BLaER1 treated with 17β-estradiol and CSF1 and Interleukin-3, amounts not matched to agents 10 nM and 100 nM (cell line): Measurements from ENCODE around the gene COL4A1.

Experiments
- H3K27ac ChIP-seq, 11 experiments: shearing (Covaris generic); formaldehyde crosslinking; 2 replicates each; pipeline ENCODE4 v1.8.1; 2022
- H3K27me3 ChIP-seq, 11 experiments: shearing (Covaris generic); formaldehyde crosslinking; 2 replicates each; pipeline ENCODE4 v1.8.1; 2022
- H3K36me3 ChIP-seq, 11 experiments: shearing (Covaris generic); formaldehyde crosslinking; 2 replicates each; pipeline ENCODE4 v1.8.1; 2022
- H3K4me1 ChIP-seq, 10 experiments: shearing (Covaris generic); formaldehyde crosslinking; 2 replicates each; pipeline ENCODE4 v1.8.1; 2022
- H3K4me2 ChIP-seq, 11 experiments: shearing (Covaris generic); formaldehyde crosslinking; 2 replicates each; pipeline ENCODE4 v1.8.1; 2022
- H3K4me3 ChIP-seq, 10 experiments: shearing (Covaris generic); formaldehyde crosslinking; 2 replicates each; pipeline ENCODE4 v1.8.1; 2022
- H3K9ac ChIP-seq, 11 experiments: shearing (Covaris generic); formaldehyde crosslinking; 2 replicates each; pipeline ENCODE4 v1.8.1; 2022
- H3K9me3 ChIP-seq, 11 experiments: shearing (Covaris generic); formaldehyde crosslinking; replicated peaks in 1 of 11; 2 replicates each; pipeline ENCODE4 v1.8.1; 2022
- H4K20me1 ChIP-seq, 11 experiments: shearing (Covaris generic); formaldehyde crosslinking; 2 replicates each; pipeline ENCODE4 v1.8.1; 2022
- Cebpa-rat ChIP-seq, 11 experiments: shearing (Covaris generic); IDR thresholded peaks; 2 replicates each; pipeline ENCODE4 v1.8.1; 2022

The COL4A1 gene

DNA sequence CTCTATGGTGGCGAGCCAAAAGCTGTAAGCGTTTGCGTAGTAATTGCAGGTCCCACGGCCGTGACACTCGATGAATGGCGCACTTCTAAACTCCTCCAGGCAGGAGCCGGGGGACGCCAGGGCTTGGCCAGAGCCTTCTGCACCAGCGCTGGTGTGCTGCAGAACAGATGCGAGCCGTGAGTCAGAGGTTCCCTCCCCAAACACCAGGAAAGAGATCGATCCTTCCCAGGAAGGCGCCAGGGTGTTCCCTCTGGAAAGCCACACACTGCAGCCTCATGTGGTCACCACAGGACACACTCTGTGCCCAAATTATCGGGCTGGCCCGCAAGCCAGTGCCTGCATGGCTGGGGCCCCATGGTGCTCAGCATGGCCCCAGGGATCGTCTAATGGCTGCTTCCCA, 154.6 kb downstream of the COL4A1 start:
- H3K27ac ChIP-seq = no peak overlapping the region
- no peak overlapping the region for H3K4me2 ChIP-seq
- H3K4me3 ChIP-seq = no peak overlapping the region
- H3K36me3 ChIP-seq = no peaks in the 10 kb centered on the region
- H3K4me1 ChIP-seq = no peaks in the 10 kb centered on the region
- no peaks in the 10 kb centered on the region for H4K20me1 ChIP-seq
- no peak overlapping the region for H3K9ac ChIP-seq
- TF ChIP-seq Cebpa-rat (IDR thresholded peaks at IDR 0.05) = no peak
- H3K27me3 ChIP-seq = no peaks in the 10 kb centered on the region
- H3K9me3 ChIP-seq = 0 out of 22 replicates have a peak, but pooled peaks cover 0 to 6% (median 0%) of the 10 kb centered on the region in 11 experiments

DNA sequence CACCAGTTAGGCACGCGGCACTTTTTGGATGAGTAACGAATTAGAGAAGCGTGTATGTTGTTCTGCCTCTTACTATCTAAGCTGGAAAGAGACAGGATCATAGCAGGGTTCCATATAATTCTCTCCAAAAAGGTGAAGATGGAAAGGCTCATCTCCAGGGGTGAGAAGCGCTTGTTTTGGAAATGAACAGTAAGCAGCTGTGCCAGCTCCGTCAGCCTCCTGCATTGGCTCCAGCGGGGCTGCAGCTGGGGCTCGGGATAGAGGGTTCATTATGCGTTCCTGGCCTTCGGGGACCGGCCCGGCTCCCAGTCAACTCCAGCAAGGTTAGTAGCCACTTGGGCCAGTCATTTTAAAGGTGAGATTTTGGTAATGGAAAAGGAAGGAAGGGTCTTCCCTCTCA, 155.5 kb downstream of the COL4A1 start:
- H3K36me3 ChIP-seq = no peaks in the 10 kb centered on the region
- H3K9me3 ChIP-seq = 0 out of 22 replicates have a peak, but pooled peaks cover 0 to 6% (median 0%) of the 10 kb centered on the region in 11 experiments
- H3K9ac ChIP-seq = no peak overlapping the region
- H3K27ac ChIP-seq = no peak overlapping the region
- H4K20me1 ChIP-seq = no peaks in the 10 kb centered on the region
- H3K4me3 ChIP-seq = no peak overlapping the region
- TF ChIP-seq Cebpa-rat (IDR thresholded peaks at IDR 0.05) = no peak
- H3K27me3 ChIP-seq = no peaks in the 10 kb centered on the region
- no peak overlapping the region for H3K4me2 ChIP-seq
- H3K4me1 ChIP-seq = no peaks in the 10 kb centered on the region

DNA sequence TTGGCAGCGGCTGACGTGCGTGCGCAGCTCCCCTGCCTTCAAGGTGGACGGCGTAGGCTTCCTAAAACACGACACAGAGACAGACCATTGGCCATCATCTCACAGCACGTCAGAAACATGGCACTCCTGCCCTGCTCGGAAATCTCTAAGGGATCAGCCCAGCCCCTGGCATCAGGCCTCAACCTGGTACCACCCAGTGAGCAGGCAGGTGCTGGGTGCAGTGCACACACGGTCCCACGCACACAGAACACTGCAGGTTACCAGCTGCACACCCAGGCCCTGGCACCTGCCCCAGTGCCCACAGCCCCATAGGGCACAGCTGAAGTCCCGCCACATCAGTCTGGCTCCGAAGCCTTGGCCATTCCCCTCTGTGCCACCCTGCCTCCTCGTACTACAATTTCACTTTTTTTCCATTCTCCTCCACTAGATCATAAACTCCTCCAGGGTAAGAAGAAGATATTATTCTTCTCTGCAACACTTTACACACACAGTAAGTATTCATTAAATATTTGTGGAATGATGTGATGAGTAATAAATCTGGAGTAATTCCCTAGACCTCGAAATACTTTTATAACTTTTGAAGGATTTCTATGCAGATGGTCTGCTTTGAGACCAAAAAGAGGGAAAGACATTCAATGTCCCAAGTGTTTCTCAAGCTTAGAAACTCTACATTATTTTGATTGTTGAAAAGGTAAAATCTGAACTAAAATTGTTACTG, 156.4 kb downstream of the COL4A1 start:
- H3K9me3 ChIP-seq = 0 out of 22 replicates have a peak, but pooled peaks cover 0 to 6% (median 0%) of the 10 kb centered on the region in 11 experiments
- no peak overlapping the region for H3K9ac ChIP-seq
- H3K4me3 ChIP-seq = no peak overlapping the region
- no peak for TF ChIP-seq Cebpa-rat (IDR thresholded peaks at IDR 0.05)
- no peaks in the 10 kb centered on the region for H4K20me1 ChIP-seq
- H3K27me3 ChIP-seq = no peaks in the 10 kb centered on the region
- H3K4me1 ChIP-seq = no peaks in the 10 kb centered on the region
- H3K4me2 ChIP-seq = no peak overlapping the region
- H3K36me3 ChIP-seq = no peaks in the 10 kb centered on the region
- H3K27ac ChIP-seq = no peak overlapping the region

DNA sequence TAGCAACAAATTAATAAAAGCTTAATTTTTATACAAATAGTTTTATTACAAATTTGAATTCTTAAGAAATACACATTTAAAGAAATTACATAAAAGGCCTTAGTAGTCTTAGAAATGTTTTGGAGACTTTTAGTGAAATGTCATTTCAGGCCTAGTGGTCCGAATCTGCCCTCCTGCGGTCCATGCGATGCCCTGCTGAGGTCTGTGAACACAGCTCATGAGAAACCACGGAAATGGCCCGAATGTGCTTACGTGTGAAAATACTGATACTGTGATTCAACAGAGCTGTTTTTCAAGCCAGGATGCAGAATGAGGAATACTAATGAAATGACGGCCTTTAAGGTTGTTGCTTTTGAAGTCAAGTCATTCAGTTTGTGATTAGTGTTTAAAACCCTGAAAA, 157.9 kb downstream of the COL4A1 start:
- no peak for TF ChIP-seq Cebpa-rat (IDR thresholded peaks at IDR 0.05)
- Histone ChIP-seq H3K9me3 (0 out of 22 replicates have a peak, but pooled peaks cover 0 to 3% (median 0%) of the 10 kb centered on the region in 11 experiments), H3K27me3 (no peaks in the 10 kb centered on the region), H3K4me3 (no peak overlapping the region), H3K27ac (no peak overlapping the region), H3K4me2 (no peak overlapping the region), H3K9ac (no peak overlapping the region), H3K36me3 (no peaks in the 10 kb centered on the region), H4K20me1 (no peaks in the 10 kb centered on the region), H3K4me1 (no peaks in the 10 kb centered on the region)

DNA sequence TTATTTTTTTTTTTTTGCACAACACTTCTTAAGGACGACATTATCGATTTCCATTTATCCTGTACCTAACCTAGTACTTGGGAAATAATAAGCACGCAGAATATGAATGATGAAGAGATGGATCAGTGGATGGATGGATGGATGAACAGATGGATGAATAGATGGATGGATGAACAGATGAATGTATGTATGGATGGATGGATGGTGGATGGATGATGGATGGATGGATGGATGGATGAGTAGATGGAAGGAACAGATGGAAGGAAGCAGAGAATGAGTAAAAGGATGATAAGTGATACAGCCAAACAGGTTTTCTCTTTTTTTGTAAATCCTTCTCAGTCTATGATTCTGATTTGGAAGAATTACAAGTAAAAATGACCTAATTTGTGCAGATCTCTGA, 166.9 kb downstream of the COL4A1 start:
- no peaks in the 10 kb centered on the region; a peak in 1 of 22 replicates for H4K20me1 ChIP-seq
- H3K4me2 ChIP-seq = no peak overlapping the region
- no peak overlapping the region for H3K4me3 ChIP-seq
- peaks cover 0 to 8% (median 0%) of the 10 kb centered on the region in 11 experiments; a peak in 1 of 22 replicates for H3K27me3 ChIP-seq
- TF ChIP-seq Cebpa-rat (IDR thresholded peaks at IDR 0.05) = no peak
- H3K27ac ChIP-seq = no peak overlapping the region
- peaks cover 0 to 17% (median 11%) of the 10 kb centered on the region in 11 experiments; a peak in 8 of 22 replicates for H3K9me3 ChIP-seq
- H3K36me3 ChIP-seq = no peaks in the 10 kb centered on the region
- no peak overlapping the region for H3K9ac ChIP-seq
- peaks cover 17 to 41% (median 37%) of the 10 kb centered on the region in 10 experiments for H3K4me1 ChIP-seq

DNA sequence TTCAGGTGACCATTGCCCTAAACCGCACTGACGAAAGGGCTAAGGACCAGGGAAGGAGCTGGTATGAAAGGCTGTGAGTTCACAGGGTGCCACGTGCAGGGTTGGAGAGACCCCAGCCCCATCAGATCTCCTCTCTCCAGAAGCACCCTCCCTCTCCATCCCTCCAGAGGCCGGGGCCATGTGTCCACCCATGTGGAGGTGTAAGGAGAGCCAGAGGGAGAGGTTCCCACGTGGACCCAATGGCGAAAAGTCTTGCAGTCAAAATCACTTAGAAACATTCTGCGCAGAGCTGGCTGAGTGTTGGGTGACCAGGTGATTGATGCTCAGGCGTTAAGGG, 168.3 kb downstream of the COL4A1 start:
- H3K9ac ChIP-seq = peak overlapping the region; percentile 62 to 88 (median 77)
- H3K4me2 ChIP-seq = peak overlapping the region; percentile 77 to 95 (median 85)
- peaks cover 0 to 8% (median 0%) of the 10 kb centered on the region in 11 experiments; a peak in 1 of 22 replicates for H3K27me3 ChIP-seq
- peak overlapping the region; percentile 41 to 75 (median 64) for H3K4me3 ChIP-seq
- H3K9me3 ChIP-seq = peaks cover 0 to 16% (median 11%) of the 10 kb centered on the region in 11 experiments; a peak in 8 of 22 replicates
- H3K4me1 ChIP-seq = peaks cover 22 to 55% (median 50%) of the 10 kb centered on the region in 10 experiments
- no peaks in the 10 kb centered on the region for H3K36me3 ChIP-seq
- H4K20me1 ChIP-seq = no peaks in the 10 kb centered on the region; a peak in 1 of 22 replicates
- peak overlapping the region; percentile 35 to 97 (median 83); a peak in 21 of 22 replicates for H3K27ac ChIP-seq
- no peak for TF ChIP-seq Cebpa-rat (IDR thresholded peaks at IDR 0.05)

DNA sequence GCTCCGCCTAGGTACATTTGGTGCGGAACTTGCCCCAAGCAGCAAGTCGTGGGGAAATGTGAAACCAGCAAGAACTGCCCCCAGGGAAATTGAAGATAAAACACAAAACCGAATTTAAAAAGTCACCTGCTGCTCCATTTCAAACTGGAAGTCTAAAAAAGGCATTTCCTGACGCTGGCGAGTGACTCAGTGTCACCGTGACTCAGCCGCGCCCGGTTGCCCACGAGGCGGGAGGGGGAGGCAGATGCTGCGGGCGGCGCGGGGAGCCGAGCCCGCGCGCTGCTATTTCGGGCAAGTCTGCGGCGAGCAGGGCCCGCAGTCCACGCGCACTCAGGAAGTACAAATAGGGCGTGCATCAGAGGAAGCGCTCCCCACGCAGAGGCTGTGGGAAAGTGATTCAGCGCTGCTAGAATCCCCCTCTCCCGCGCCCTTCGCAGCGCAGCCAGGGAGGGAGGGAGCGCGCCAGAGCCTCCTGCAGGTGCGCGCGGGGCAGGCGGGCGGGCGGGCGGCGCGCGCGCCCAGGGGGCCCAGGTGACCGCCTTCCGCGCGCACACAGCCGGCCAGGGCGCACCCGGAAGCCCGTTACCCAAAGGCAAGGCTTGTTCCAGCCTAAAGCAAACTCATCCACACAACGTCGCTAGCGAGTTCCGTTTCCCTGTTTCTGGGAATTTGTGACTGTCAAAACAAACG, 168.8 kb downstream of the COL4A1 start:
- Histone ChIP-seq H3K4me1 (peaks cover 22 to 61% (median 56%) of the 10 kb centered on the region in 10 experiments), H3K9me3 (peaks cover 0 to 12% (median 8%) of the 10 kb centered on the region in 11 experiments; a peak in 8 of 22 replicates), H3K4me2 (peak overlapping the region; percentile 77 to 95 (median 85)), H3K27ac (peak overlapping the region; percentile 35 to 97 (median 83); a peak in 21 of 22 replicates), H3K9ac (peak overlapping the region; percentile 62 to 88 (median 77)), H3K4me3 (peak overlapping the region; percentile 41 to 75 (median 64)), H4K20me1 (no peaks in the 10 kb centered on the region; a peak in 1 of 22 replicates), H3K27me3 (peaks cover 0 to 8% (median 0%) of the 10 kb centered on the region in 11 experiments; a peak in 1 of 22 replicates), H3K36me3 (no peaks in the 10 kb centered on the region)
- peak in 3 of 11 experiments; percentile 65 to 97 (median 79); a peak in 5 of 22 replicates for TF ChIP-seq Cebpa-rat (IDR thresholded peaks at IDR 0.05)

DNA sequence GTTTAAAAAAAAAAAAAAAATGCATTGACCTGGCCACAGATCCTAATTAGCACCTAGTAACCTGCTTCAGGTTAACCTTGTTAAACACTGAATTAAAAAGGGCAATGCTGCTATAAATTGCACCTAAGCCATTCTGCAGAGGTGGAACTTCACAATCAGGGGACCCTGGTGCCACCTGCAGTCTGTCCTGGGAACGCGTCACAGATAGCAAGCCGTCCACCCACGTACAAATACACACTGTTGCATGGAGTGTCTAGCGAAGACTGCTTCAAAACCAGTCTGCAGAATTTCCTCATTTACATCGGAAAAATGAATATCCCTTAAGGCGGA, 169.3 kb downstream of the COL4A1 start:
- Histone ChIP-seq H3K4me2 (peak overlapping the region; percentile 77 to 95 (median 85)), H3K4me3 (peak overlapping the region; percentile 41 to 75 (median 64)), H3K9ac (peak overlapping the region; percentile 62 to 88 (median 77); a peak in 21 of 22 replicates), H3K4me1 (peaks cover 27 to 66% (median 61%) of the 10 kb centered on the region in 10 experiments), H4K20me1 (no peaks in the 10 kb centered on the region; a peak in 1 of 22 replicates), H3K27ac (peak overlapping the region; percentile 35 to 97 (median 83); a peak in 21 of 22 replicates), H3K27me3 (peaks cover 0 to 8% (median 0%) of the 10 kb centered on the region in 11 experiments; a peak in 1 of 22 replicates), H3K9me3 (peaks cover 0 to 8% (median 4%) of the 10 kb centered on the region in 11 experiments; a peak in 7 of 22 replicates), H3K36me3 (no peaks in the 10 kb centered on the region)
- TF ChIP-seq Cebpa-rat (IDR thresholded peaks at IDR 0.05) = no peak
